Activated CD4-positive, alpha-beta T cell treated with anti-CD3 and anti-CD28 coated beads, Interleukin-2, amount 50 U/mL, for 16 hours (primary cell): ENCODE results near the gene ADM5.
"Not testable (repeated sequence)": the region's sequence is repeated elsewhere in the genome, so short reads cannot be mapped to it uniquely, and the experiment has no call there.

Experiments
- DNase-seq: peaks from one replicate; pipeline ENCODE4 v3.0.0-alpha.2; 2020

ADM5 gene

DNA sequence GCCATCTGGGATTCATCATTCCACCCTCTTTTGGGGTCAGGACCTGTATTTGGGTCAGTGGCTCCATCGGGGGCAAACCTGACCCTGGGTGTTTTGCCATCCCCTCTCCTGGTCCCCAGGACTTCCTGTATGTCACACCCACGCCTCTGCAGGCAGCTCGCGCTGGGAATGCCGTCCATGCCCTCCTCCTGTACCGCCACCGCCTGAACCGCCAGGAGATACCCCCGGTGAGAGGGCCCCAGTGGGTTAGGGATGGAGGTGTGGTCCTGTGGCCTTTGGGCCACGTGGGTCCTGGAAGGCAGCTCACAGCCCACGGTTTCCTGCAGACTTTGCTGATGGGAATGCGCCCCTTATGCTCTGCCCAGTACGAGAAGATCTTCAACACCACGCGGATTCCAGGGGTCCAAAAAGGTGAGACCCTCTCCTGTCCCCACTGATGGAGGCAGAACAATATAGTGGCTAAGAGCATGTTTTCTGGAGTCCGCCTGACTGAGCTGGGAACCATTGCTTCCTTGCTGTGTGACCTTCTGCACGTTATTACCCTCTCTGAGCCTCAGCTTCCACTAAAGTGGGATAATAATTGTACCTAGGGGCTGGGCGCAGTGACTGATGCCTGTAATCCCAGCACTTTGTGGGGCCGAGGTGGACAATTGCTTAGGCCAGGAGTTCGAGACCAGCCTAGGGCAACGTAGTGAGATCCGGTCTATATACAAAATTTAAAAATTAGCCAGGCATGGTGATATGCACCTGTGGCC, 15.7 kb downstream of the ADM5 start:
- DNase-seq: no peak

DNA sequence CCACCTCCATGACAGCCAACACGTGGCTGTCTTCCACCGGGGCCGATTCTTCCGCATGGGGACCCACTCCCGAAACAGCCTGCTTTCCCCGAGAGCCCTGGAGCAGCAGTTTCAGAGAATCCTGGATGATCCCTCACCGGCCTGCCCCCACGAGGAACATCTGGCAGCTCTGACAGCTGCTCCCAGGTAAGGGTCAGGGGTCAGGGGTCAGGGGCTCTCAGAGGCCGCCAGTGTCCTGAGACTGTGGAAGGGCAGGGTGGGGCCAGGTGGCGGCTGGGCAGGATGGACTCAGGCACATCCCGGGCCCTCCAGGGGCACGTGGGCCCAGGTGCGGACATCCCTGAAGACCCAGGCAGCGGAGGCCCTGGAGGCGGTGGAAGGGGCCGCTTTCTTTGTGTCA, 16.5 kb downstream of the ADM5 start:
- no peak for DNase-seq

DNA sequence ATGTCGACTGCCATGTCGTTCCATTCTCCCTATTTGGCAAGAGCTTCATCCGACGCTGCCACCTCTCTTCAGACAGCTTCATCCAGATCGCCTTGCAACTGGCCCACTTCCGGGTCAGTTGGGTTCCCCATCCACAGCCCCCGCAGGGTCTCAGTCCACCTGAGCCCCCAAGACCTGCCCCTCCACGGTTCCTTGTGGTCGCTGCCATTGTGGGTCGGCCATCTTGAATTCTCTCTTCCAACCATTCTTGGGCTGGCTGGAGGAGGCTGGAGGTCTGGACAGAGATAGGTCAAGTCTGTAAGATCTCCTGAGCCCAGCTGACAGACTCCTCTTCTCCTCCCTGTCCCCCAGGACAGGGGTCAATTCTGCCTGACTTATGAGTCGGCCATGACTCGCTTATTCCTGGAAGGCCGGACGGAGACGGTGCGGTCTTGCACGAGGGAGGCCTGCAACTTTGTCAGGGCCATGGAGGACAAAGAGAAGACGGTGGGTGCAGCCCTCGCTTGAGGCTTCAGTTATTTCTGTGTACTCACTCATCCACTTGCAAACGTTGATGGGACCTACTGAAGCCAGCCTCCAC, 21.1 kb downstream of the ADM5 start:
- DNase-seq: no peak

DNA sequence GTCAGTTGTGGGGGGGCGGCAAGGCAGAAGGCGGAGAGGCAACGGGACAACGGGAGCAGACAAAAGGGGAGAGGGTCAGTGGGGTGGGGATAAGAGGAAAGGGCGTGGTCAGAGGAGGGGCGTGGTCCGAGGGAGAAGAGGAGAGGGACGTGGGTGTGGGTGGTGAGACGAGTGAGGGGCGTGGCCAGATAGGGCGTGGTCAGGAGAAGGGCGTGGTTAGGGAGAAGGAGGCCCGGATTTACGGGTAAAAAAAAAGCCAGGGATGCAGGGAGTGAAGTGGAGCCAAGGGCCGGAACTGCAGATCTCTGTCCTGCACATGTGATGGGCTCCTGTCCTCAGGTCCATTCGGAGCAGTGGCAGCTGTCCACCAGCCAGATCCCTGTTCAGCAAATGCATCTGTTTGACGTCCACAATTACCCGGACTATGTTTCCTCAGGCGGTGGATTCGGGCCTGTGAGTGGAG, 23.0 kb downstream of the ADM5 start:
- DNase-seq: no peak

DNA sequence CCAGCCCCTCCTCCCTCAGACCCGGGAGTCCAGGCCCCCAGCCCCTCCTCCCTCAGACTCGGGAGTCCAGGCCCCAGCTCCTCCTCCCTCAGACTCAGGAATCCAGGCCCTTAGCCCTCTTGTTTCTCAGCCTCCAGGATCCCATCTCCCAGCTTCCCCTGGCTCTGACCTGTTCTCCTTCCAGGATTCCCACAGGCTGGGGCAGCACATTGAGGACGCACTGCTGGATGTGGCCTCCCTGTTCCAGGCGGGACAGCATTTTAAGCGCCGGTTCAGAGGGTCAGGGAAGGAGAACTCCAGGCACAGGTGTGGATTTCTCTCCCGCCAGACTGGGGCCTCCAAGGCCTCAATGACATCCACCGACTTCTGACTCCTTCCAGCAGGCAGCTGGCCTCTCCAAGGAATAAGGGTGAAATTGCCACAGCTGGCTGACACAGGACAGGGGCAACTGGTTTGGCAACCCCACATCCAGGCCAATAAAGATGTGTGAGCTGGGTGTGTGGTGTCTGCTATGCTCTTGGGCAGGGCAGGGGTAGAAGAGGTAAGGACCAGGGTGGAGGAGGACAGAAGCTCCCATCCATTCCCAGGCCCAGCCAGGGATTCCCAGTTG, 23.9 kb downstream of the ADM5 start:
- DNase-seq: no peak

DNA sequence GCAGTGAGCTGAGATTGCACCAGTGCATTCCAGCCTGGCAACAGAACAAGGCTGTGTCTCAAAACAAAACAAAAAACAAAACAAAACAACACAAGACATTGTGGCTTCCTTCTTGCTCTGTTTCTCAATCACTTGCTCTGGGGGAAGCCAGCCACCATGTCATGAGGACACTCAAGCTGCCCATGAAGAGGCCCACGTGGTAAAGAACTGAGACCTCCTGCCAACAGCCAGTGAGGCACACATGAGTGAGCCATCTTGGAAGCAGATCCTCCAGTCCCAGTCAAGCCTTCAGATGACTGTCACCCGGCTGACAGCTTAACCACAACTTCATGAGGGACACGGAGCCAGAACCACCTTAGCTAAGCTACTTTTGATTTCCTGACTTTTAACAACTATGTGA, 26.8 kb downstream of the ADM5 start:
- peak; percentile 12 for DNase-seq

DNA sequence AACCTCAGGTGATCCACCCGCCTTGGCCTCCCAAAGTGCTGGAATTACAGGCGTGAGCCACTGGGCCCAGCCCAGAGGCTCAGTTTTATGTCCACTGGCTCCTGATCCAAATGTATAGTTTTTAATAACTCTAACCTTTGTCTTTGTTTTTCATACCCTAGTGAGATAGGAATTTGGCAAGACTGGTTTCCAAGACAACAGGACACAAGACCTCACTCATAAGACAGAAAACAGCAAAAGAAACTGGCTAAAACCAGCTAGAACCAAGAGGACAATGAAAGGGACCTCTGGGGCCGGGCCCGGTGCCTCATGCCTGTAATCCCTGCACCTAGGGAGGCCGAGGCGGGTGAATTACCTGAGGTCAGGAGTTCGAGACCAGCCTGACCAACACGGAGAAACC, 29.1 kb downstream of the ADM5 start:
- DNase-seq: no peak

DNA sequence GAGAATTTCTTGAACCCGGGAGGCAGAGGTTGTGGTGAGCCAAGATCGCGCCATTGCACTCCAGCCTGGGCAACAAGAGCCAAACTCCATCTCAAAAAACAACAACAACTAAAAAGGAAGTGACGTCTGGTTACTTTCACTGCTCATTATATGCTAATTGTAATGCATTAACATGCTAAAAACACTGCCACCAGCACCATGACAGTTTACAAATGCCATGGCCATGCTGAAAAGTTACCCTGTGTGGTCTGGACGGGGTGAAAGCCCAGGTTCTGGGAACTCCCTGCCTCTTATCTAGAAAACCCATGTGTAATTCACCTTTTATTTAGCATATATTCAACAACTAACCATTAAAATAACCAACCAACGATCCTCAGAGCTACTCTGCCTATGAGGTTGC, 29.6 kb downstream of the ADM5 start:
- DNase-seq: no peak

DNA sequence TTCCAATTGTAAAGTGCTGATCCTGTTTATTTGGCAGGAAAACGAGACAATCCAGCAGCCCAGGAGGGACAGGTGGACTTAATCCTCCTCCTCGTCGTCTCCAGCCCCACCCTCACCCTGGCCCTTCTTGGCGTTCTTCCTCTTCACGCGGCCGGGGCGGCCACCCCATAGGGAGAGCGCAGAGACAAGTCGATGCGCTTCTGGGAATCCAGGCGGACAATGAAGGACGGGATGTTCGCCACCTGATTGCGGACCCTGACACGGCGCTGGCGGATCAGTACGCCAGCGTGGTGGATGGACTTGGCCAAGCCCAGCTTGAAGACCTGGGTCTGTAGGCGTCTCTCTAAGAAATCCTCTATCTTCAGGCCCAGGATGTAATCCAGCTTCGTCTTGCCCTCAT, 30.0 kb downstream of the ADM5 start:
- not testable (repeated sequence) for DNase-seq

DNA sequence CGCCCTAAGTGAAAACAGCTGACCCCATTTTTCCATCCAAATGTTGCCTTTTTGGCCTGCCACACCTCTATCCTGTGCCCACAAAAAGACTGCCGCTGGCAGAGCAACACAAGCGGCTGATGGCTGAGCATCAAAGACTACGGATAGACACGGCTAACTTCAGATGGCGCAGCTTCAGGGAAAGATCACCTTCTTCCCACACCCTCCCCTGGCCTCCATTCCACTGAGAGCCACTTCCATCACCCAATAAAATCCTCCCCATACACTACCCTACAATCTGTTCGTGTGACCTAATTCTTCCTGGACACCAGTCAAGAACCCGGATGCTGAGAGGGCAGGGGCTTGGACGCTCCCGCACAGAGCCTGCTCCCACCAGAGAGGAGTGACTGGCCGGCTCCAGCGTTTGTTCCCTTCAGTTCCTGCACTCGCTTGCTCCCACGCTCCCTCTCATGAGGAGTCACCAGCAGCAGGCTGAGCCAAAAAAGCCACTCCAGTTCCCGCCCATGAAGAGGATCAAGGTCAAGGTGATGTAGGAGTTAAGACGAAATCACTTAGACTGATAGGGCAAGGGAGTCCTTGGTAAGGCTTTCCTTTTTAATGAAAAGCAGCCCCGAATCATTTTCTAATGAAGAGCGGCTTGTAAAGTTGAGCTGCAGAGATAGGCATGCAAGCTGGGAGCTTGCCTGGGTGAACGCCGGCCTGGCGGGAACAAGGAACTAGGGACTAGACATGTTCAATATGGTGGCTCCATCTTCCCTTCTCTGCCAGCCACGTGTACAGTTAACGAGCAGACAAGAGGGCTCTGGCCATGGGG, 38.0 kb downstream of the ADM5 start:
- DNase-seq: no peak

DNA sequence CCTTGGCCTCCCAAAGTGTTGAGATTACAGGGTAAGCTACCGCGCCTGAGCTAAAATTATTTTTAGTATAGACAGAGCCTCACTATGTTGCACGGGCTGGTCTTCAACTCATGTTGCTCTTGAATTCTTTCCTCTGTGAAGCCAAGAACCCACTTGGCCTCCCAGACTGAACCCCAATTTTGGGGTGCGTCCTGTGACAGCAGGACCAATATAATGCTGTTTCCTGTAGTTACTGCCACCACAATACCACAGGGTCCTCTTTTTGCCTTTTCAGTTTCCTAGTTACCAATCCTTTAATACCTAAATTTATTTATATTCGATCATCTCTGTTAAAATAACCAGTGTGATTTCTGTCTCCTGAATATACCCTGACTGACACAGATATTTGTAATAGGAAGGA, 40.8 kb downstream of the ADM5 start:
- DNase-seq: no peak

DNA sequence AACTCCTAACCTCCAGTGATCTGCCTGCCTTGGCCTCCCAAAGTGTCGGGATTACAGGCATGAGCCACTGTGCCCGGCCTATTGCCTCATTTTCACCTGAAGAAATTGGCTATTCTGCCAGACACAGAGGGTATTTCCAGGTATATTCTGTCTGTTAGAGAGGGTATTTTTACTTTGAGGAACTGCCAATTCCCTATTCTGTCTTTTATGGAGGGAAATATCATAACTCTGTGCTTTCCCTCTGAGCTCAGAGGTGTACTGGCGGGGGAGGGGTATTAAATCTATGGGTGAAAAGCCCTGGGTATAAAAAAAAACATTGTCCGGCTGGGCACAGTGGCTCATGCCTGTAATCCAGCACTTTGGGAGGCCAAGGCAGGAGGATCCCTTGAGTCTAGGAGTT, 48.9 kb downstream of the ADM5 start:
- DNase-seq: no peak

DNA sequence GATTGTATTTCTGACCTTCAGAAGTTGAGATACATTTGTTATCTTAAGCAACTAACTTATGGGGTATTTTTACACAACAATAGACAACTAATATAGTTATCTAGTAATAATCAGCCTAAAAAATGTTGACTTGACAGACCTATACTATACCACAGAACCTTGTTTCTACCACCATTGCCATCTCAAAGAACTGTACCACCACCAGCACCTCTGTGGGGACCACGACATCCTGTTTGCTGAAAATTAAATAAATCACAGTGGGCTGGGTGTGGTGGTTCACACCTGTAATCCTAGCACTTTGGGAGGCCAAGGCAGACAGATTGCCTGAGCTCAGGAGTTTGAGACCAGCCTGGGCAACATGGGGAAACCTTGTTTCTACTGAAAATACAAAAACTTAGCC, 49.7 kb downstream of the ADM5 start:
- no peak for DNase-seq

DNA sequence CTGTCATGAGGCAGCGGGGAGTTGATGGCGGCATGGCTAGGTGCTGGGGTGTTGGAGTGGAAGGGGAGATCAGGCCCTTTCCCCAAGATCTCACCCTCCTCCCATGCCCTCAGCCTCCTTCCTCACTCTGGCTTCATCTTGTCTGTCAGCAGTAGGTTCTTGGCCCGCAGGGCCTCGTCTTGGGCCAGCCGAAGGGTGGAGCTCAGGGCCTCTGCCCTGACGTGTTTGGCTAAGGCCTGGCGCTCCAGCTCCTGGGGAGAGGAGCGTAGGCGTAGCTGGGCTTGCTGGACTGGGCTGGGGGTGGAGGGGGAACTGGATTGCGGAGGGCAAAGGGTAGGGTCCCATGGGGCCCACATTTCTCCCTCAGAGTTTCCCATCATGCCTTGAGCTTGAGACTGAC, 50.5 kb downstream of the ADM5 start:
- DNase-seq: no peak
